Liver (tissue), 3 donors: ENCODE measurements around the gene CHRDL2.
"Not testable (repeated sequence)": the region's sequence is repeated elsewhere in the genome, so short reads cannot be mapped to it uniquely, and the experiment has no call there.

Source experiments
- CTCF ChIP-seq: fragments of 150-350 bp; IDR thresholded peaks from 2 replicates; pipeline ENCODE4 v1.5.1; 2017; ENCODE audit warnings: improper control_type of control experiment, low read depth, low read length; ENCODE audit not compliant: missing input control
- EGR1 ChIP-seq, 2 donors: IDR thresholded peaks; 2 replicates each; pipeline ENCODE4 v1.6.1; 2016 to 2018; ENCODE audit warnings: antibody characterized with exemption in 2 of 2, low read depth in 2 of 2
- FOXA1 ChIP-seq: IDR thresholded peaks from 2 replicates; pipeline ENCODE4 v1.6.1; 2016; ENCODE audit warnings: antibody characterized with exemption
- GABPA ChIP-seq, 2 donors: IDR thresholded peaks in 1 of 2; conservative IDR thresholded peaks in 1 of 2; 2 replicates each; pipeline ENCODE4 v1.6.1; 2016; ENCODE audit warnings: antibody characterized with exemption in 2 of 2, mild to moderate bottlenecking in 1 of 2, moderate library complexity in 1 of 2
- RAD21 ChIP-seq, 2 donors: IDR thresholded peaks; 2 replicates each; pipeline ENCODE4 v1.6.1; 2016; ENCODE audit warnings: antibody characterized with exemption in 2 of 2, mild to moderate bottlenecking in 2 of 2
- SP1 ChIP-seq: IDR thresholded peaks from 2 replicates; pipeline ENCODE4 v1.6.1; 2018; ENCODE audit warnings: antibody characterized with exemption, mild to moderate bottlenecking
- TAF1 ChIP-seq: conservative IDR thresholded peaks from 2 replicates; pipeline ENCODE4 v1.6.1; 2016; ENCODE audit warnings: antibody characterized with exemption, mild to moderate bottlenecking
- YY1 ChIP-seq: IDR thresholded peaks from 2 replicates; pipeline ENCODE4 v1.6.1; 2016; ENCODE audit warnings: antibody characterized with exemption, mild to moderate bottlenecking
- ZBTB33 ChIP-seq: IDR thresholded peaks from 2 replicates; pipeline ENCODE4 v1.6.1; 2016; ENCODE audit warnings: antibody characterized with exemption
- TF ChIP-seq, protein P1 (sequence below): IDR thresholded peaks from 2 replicates; pipeline ENCODE4 v1.6.1; 2016; ENCODE audit warnings: antibody characterized with exemption
- TF ChIP-seq, protein P2 (sequence below): IDR thresholded peaks from 2 replicates; pipeline ENCODE4 v1.6.1; 2016; ENCODE audit warnings: antibody characterized with exemption, mild to moderate bottlenecking
- donor health status: healthy.
- donor health status: healthy.

- TF ChIP-seq, protein P1, sequence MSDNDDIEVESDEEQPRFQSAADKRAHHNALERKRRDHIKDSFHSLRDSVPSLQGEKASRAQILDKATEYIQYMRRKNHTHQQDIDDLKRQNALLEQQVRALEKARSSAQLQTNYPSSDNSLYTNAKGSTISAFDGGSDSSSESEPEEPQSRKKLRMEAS: not testable (repeated sequence)
- TF ChIP-seq CTCF; SP1; FOXA1; EGR1 (IDR thresholded peaks at IDR 0.05; ENCODE audit: low read depth in 2 of 2); RAD21 (IDR thresholded peaks at IDR 0.05); GABPA (IDR thresholded peaks at IDR 0.05 in 1 of 2, conservative IDR thresholded peaks at IDR 0.05 in 1 of 2); ZBTB33; YY1; TAF1: not testable (repeated sequence)
- TF ChIP-seq, protein P2, sequence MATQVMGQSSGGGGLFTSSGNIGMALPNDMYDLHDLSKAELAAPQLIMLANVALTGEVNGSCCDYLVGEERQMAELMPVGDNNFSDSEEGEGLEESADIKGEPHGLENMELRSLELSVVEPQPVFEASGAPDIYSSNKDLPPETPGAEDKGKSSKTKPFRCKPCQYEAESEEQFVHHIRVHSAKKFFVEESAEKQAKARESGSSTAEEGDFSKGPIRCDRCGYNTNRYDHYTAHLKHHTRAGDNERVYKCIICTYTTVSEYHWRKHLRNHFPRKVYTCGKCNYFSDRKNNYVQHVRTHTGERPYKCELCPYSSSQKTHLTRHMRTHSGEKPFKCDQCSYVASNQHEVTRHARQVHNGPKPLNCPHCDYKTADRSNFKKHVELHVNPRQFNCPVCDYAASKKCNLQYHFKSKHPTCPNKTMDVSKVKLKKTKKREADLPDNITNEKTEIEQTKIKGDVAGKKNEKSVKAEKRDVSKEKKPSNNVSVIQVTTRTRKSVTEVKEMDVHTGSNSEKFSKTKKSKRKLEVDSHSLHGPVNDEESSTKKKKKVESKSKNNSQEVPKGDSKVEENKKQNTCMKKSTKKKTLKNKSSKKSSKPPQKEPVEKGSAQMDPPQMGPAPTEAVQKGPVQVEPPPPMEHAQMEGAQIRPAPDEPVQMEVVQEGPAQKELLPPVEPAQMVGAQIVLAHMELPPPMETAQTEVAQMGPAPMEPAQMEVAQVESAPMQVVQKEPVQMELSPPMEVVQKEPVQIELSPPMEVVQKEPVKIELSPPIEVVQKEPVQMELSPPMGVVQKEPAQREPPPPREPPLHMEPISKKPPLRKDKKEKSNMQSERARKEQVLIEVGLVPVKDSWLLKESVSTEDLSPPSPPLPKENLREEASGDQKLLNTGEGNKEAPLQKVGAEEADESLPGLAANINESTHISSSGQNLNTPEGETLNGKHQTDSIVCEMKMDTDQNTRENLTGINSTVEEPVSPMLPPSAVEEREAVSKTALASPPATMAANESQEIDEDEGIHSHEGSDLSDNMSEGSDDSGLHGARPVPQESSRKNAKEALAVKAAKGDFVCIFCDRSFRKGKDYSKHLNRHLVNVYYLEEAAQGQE: not testable (repeated sequence)
Observed at GRCh38 chr11:74768172-74768651, 37.0 kb upstream of the CHRDL2 start.
